HG02981 (cell line): ENCODE measurements around the gene NPTX1.

ENCODE experiments used
- ATAC-seq: cut with Tn5 transposase; IDR thresholded peaks from one replicate; pipeline ENCODE4 v1.9.1; 2021; ENCODE audit warnings: mild to moderate bottlenecking, moderate library complexity; ENCODE audit not compliant: unreplicated experiment

Gene NPTX1

DNA sequence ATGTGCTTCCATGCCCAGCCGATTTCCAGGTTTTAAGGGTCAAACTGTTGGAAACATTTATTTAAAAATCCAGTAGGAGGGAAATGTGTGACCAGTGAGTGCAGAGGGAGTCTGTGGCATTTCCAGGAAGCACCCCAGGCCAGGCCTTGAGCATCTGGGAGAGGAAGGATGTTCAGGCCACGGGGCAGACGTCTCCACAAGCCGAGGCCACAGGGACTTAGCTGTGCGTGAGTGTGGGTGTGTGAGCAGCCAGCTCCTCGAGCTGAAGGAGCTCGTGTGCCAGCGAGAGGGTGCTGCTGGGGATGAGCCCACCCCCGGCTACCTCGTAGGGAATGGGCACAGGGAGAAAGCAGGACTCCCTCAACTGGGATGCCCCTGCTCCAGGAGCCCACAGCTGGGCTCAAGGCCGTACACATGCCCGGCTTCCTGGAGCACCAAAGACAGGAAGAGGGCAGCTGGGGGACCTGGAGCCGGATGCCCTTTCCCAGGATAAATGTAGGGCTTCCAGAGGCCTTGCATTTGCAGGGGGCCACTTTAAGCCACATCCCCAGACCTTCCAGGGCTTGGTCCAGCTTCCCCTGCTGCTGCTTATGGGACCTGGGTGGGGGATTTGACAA is 12.5 kb downstream of the NPTX1 start:
- no peak for ATAC-seq

GRCh38 chr17:80461528-80462160 is 14.8 kb downstream of the NPTX1 start:
- no peak for ATAC-seq

DNA sequence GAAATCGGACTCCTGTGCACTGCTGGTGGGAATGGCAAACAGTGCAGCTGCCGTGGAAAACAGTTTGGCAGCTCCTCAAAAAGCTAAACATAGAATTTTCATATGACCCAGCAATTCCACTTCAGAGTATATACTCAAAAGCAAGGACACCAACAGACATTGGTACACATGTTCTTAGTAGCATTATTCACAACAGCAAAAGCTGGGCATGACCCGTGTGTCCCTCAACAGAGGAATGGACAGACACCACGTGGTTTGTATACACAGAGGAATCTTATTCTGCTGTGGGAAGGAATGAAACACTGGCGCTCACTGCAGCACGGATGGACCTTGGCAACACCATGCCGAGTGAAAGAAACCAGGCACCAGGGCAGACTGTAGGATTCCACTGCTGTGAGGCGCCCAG is 16.0 kb downstream of the NPTX1 start:
- no peak for ATAC-seq

DNA sequence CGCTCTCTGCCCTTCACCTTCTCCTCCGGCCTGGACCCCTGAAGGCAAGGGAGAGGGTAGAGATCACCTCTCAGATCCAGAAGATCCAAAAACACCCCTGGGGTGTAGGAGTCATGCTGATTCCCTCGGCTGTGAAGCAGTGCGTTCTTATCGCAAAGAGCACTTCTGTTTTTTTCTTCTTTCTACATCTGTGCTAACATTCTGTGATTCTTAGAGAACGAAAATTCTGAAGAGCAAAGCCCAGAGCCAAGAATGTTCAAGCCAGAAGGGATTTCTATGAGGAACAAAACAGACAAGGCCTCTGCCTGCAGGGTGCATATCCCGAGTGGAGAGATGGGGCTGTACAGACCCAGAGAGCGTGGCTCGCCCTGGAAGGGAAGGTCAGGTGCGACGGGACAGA is 17.2 kb downstream of the NPTX1 start:
- ATAC-seq, result no peak

GRCh38 chr17:80458016-80458415 is 18.4 kb downstream of the NPTX1 start:
- ATAC-seq, result no peak

GRCh38 chr17:80457236-80457856 is 19.1 kb downstream of the NPTX1 start:
- ATAC-seq, result no peak

DNA sequence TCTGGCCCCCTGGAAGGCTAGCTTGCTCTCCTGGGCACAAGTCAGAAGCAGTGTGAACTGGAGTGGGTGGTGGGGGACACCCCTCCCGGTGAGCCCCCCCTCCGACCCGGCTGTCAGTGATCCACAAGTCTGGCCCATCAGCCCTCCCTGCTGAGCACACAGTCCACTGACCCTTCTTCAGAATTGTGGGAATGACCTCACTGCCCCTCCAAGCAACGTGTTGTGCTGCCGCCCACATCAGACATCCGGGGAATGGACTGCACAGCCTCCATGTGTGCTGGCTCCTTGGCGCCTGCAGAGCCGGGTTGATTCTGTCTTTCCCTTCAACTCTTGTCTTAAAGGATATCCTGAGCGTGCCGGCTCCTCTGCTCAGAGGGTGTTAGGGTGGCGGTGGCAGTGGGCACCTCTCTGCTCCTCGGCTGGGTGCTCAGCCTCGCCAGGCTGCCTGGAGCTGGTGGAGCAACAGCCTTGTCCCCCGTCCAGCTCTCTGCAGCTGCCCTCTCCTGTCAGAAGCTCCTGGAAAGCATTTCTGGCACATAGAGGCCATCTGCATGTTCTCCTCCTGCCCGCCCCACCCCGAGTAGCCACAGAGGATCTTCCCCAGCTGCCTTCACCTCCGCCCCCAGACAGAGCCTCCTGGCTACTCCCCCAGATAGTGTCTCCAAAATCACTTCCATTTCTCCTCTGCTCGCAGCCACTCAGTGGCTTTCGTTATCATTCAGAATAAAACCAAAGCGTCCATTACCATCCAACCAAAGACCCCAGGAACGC is 19.8 kb downstream of the NPTX1 start:
- no peak for ATAC-seq

GRCh38 chr17:80455784-80456183 is 20.6 kb downstream of the NPTX1 start:
- ATAC-seq, result no peak

DNA sequence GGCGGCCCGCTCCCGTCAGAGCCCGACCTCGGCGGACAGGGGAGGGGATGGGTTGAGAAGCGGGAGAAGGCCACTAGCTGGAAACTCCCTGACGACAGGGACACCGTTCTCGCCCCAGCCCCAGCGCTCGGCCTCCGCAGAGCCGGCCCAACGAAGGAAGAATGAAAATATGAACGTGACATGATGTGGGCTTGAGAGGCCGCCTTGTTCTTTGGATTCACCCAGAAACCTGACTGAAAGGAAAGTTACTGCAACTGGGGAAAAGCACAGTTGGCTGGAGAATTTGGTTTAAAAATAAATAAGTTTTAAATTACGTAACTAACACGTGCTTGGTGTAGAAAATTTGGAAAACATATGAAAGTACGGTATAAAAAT is 21.1 kb downstream of the NPTX1 start:
- ATAC-seq, result no peak

GRCh38 chr17:80454557-80455335 is 21.7 kb downstream of the NPTX1 start:
- peak; percentile 83 for ATAC-seq

DNA sequence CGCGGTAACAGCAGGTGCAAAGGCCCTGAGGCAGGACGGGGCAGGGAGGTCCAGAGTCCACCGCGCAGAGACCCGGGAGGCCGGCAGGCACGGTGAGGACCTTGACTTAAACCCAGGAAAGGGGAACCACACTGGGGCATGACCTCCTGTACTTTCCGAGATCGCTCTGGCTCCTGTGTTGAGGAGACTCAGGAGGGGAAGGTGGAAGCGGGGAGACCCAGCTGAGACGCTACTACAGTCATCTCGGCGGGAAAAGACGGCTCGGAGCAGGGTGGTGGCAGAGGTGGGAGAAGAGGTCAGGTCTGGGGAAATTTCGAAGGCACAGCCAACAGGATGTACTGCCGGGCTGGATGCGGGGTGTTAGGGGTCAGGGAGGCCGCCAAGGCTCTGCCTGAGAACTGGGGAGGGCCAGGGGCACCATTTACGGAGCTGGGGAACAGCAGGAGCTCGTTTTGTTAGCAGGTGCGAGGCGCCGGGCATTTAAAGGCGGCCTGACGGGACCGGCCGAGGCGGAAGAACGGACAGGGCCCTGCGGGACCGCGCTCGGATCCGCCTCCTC is 22.3 kb downstream of the NPTX1 start:
- ATAC-seq, result peak; percentile 2

DNA sequence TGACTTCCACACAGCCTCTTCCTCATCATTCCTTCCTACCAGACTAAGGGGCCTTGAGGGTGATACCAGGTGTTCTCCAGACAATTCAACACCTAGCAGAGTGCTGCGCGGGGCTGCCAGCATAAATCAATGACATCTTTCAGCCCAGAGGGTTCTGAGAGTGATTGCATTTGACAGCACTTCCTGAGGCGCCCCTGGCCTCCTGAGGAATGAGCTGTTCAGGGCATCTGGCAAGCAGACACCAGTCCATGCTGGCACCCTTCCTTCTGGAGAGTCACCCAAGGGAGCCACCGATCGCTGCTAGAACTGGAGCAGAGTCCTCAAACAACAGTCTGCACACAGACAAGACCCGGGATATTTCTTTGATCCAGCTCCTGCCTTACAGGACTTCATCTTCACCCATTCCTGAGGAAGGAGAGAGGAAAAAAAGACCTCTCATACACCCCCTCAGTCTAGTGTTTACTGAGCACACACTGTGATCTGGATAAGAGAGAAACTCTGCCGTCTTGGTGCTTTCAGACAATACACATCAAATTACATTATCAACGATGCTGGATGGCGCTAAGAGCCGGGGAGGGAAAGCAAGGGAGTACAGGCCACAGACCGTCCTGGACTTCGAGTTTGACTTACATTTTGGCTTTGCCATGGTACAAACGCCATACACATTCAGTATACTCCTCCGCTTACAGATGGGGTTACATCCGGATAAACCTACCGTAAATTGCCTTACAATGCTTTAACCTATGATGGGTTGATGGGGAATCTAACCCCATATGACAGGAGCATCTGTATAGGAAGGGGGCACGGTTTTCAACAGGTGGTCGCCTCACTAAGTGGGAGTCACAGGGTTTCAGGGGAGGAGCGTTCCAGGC is 23.0 kb downstream of the NPTX1 start:
- ATAC-seq, result no peak

DNA sequence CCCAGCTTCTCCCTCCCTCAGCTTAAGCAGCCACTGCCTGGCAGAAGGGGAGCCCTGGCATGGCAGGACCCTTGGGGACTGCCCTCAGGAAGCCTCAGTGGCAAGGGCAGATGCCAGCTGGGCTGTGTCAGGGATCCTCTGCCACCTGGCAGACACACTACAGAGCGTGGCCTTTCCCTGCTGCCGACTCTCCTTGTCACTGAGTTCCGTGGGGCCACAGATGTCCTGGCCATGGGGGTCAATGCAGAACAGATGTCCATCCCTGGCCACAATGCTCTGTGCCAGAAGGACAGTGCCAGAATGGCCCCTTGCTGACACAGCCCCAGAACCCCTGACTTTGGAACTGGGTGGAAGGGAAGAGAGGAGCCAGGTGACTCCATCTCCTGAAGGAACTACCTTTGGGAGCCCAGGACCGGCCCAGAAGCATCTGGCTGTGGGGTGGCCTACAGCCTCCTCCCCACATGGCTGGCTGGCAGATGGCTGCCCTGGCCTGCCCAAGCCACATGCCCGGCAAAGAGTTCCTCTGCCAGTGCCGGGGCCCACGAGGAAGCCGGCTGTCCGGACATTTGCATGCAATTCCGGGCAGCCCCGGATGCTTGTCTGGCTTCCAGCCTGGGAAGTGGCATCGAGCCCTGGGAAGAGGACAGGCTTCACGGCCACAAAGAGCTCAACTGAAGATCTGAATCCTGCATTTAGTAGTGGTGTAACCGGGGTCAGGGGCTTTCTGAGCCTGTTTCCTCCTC is 24.1 kb downstream of the NPTX1 start:
- ATAC-seq, result no peak

GRCh38 chr17:80451104-80451775 is 25.2 kb downstream of the NPTX1 start:
- ATAC-seq, result no peak

DNA sequence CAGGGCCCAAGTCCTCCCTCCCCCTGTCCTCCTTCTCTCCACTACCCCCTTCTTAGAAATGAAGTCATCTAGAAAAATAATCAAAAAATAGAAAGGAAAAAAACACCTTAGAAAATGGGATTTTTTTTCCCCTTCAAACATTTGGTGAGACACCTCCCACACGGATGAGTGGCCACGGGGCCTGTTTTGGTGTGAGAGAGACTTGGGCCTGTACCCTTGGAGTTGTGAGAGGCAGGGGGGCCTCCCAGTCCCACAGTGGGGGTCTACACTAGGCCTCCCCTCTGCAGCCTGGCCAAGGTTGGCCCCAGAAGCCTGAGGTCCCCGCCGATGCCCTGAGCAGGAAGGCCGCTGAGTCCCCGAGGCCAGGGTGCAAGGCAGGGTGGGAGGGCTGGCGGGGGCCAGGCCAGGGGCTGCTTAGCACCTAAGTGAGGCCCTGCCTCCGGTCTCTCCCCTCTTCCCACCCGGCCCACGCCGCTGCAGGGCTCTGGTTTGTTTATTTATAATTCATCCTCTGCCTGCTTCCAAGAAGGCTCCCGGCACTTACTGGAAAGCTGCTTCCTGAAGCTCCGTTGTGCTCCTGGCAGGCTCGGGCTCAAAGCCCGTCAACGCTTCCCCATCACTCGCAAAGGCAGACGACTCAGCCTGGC is 26.4 kb downstream of the NPTX1 start:
- no peak for ATAC-seq

DNA sequence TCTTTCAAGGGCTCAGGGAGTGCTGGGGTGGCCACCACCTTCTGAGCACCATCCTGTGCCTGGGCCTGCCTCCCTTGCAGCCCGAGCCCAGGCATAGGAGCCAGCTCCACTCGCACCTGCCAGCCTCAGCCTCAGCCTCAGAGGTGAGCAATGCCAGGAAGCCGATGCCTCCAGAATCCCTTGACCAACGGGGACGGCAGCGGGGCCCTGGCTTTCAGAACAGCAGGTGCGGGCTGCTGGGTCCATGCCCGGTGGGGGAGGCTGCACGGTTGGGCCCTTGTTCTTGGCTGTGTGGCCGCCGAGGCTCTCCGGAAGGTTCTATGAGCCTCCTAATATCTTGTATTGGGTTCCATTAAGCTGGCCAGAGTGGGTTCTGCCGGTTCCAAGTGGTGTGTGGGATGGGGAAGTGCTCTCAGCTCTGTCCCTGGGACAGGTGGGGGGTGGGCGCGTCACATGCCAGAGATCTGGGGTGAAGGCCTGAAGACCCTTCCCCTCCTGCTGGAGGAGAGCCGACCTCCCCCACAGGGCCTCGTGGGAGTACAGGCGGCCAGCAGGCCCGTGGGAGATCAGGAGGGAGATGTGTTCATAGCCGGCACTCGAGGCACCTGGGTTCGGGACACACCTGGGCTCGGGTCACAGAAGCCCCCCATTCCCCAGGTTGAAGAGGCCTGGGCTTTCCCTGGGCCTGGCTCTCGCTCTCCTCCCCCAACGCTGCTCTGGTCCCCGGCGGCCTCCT is 27.0 kb downstream of the NPTX1 start:
- ATAC-seq, result no peak

DNA sequence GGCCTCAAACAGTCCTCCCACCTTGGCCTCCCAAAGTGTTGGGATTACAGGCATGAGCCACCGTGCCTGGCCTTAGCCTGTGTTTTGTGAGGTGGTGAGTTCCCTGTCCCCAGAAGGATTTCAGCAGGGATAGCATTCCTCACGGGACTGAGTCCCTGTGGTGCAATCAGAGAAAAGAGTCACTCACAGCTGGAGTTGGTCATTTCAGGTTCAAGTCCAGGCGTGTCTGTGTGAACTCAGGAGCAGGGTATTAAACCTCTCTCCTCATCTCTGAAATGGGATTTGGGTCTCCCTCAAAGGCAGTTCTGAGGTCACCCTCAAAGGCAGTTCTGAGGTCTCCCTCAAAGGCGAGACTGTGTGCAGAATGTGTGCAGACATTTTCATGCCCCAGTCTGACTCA is 28.6 kb downstream of the NPTX1 start:
- ATAC-seq, result no peak
